Measurements from ENCODE around the gene FMNL2.
A peak's percentile ranks its signal among the peaks of the same experiment; 100 is the strongest.

- TF ChIP-seq POLR2AphosphoS5 (IDR thresholded peaks at IDR 0.05; ENCODE audit: low read depth, low read length) (0 out of 2 replicates have a peak, but pooled peaks have one; percentile 44), POLR2A (IDR thresholded peaks at IDR 0.05; ENCODE audit: low read depth, low read length) (no peak)
Measured at GRCh38 chr2:152651834-152652233, 316.9 kb downstream of the FMNL2 start.
